HepG2 (cell line): ENCODE results near the gene BCAS3. TPM values are rescaled to one million over a fixed set of nuclear protein-coding genes. Genes with fewer than 3 reads are reported as not detected.
A peak's percentile ranks its signal among the peaks of the same experiment; 100 is the strongest.

Experiments used
- ATAC-seq: fragments of 200-7000 bp; cut with Tn5 transposase; 3 replicates; pipeline ENCODE4 v1.9.1; 2020; ENCODE audit warnings: mild to moderate bottlenecking, moderate library complexity
- BruUV-seq: library from RNA; stranded (reverse); fragments of 400-500 nt; replicated peaks from 2 replicates; lab custom pipeline; 2021; lab: Mats Ljungman, UMichigan
- CTCF ChIA-PET: fragments of 300-600 bp; formaldehyde crosslinking; extraction: SDS; loops from one replicate; lab custom pipeline; 2021; ENCODE audit warnings: low total read pairs, inconsistent platforms, low intra/inter-chr PET ratio; lab: Yijun Ruan, JAX
- POLR2A ChIA-PET: fragments of 350-600 bp; sonication (Branson Sonifier 250); formaldehyde crosslinking; loops from one replicate; lab custom pipeline; 2020; ENCODE audit warnings: antibody characterized with exemption, inconsistent platforms; lab: Yijun Ruan, JAX
- DNase-seq: peaks from one replicate; pipeline ENCODE4 v3.0.0-alpha.2; 2015; ENCODE audit warnings: low spot score
- FAIRE-seq: peaks from 3 replicates; lab custom pipeline; 2011; peaks lifted over from hg19 to GRCh38; lab: Jason Lieb, UNC
- H2AFZ ChIP-seq: one replicate; pipeline ENCODE4 v1.6.1; 2011; ENCODE audit warnings: low read length, inconsistent platforms
- H3K27ac ChIP-seq: fragments of 300-600 bp; 3 replicates; pipeline ENCODE4 v1.8.0; 2011; ENCODE audit warnings: mixed run types, mild to moderate bottlenecking, mixed read lengths, low read length, inconsistent platforms; ENCODE audit not compliant: insufficient read depth; ENCODE audit errors: extremely low read length
- H3K27me3 ChIP-seq, 2 experiments: fragments of 200-600 bp in 1 of 2; 2 replicates in 1 of 2; 3 replicates in 1 of 2; pipeline versions ENCODE4 v1.6.0 to v1.8.0; 2011; ENCODE audit warnings: low read length in 2 of 2, mild to moderate bottlenecking in 2 of 2, moderate library complexity in 2 of 2, inconsistent platforms in 1 of 2; ENCODE audit not compliant: insufficient read depth in 2 of 2, control insufficient read depth in 1 of 2
- H3K36me3 ChIP-seq, 2 experiments: fragments of 200-600 bp in 1 of 2; replicated peaks in 1 of 2; 2 replicates in 1 of 2; 3 replicates in 1 of 2; pipeline versions ENCODE4 v1.5.1 to v1.8.0; 2011; ENCODE audit warnings: low read length in 2 of 2, inconsistent platforms in 1 of 2; ENCODE audit not compliant: insufficient read depth in 2 of 2, control insufficient read depth in 1 of 2
- H3K4me1 ChIP-seq: 2 replicates; pipeline ENCODE4 v1.5.1; 2012; ENCODE audit warnings: low read length, inconsistent platforms; ENCODE audit not compliant: insufficient read depth
- H3K4me2 ChIP-seq: 2 replicates; pipeline ENCODE4 v1.6.0; 2011; ENCODE audit warnings: low read depth, low read length, inconsistent platforms
- H3K4me3 ChIP-seq, 3 experiments: fragments of 200-600 bp in 1 of 3; sonication (generic), shearing (Covaris generic) in 1 of 3; replicated peaks in 1 of 3; 2 replicates each; pipeline ENCODE4 v1.5.1; 2011 to 2016; ENCODE audit warnings: low read length in 3 of 3, inconsistent platforms in 2 of 3, low read depth in 2 of 3, mild to moderate bottlenecking in 2 of 3, control low read depth in 1 of 3, mixed read lengths in 1 of 3; ENCODE audit not compliant: insufficient read depth in 1 of 3
- H3K79me2 ChIP-seq: one replicate; pipeline ENCODE4 v1.6.1; 2011; ENCODE audit warnings: low read length, inconsistent platforms; ENCODE audit not compliant: insufficient read depth
- H3K9ac ChIP-seq: 2 replicates; pipeline ENCODE4 v1.6.0; 2011; ENCODE audit warnings: mild to moderate bottlenecking, low read depth, low read length, inconsistent platforms; ENCODE audit not compliant: insufficient read depth
- H3K9me3 ChIP-seq: 2 replicates; pipeline ENCODE4 v1.5.1; 2012; ENCODE audit warnings: mild to moderate bottlenecking, low read length
- H4K20me1 ChIP-seq: 2 replicates; pipeline ENCODE4 v1.6.0; 2011; ENCODE audit warnings: inconsistent platforms, mild to moderate bottlenecking, low read length, moderate library complexity; ENCODE audit not compliant: insufficient read depth
- CEBPB ChIP-seq: IDR thresholded peaks from 2 replicates; pipeline ENCODE4 v1.6.1; 2011; ENCODE audit warnings: low read depth, low read length, improper control_type of control experiment, borderline replicate concordance
- CEBPG ChIP-seq: IDR thresholded peaks from 2 replicates; pipeline ENCODE4 v1.6.1; 2016
- MEIS2 ChIP-seq: sonication (generic); formaldehyde crosslinking; IDR thresholded peaks from 2 replicates; pipeline ENCODE4 v1.9.0; 2021; ENCODE audit warnings: mild to moderate bottlenecking, missing genetic modification reagents
- MIXL1 ChIP-seq: IDR thresholded peaks from 2 replicates; pipeline ENCODE4 v1.6.1; 2016
- SALL1 ChIP-seq: sonication (generic); formaldehyde crosslinking; IDR thresholded peaks from 2 replicates; pipeline ENCODE4 v1.8.0; 2022; ENCODE audit warnings: mild to moderate bottlenecking, missing genetic modification reagents
- TEAD3 ChIP-seq: optimal IDR thresholded peaks from 2 replicates; pipeline ENCODE3; 2016; ENCODE audit warnings: borderline replicate concordance
- ZBTB44 ChIP-seq: sonication (generic); formaldehyde crosslinking; IDR thresholded peaks from 2 replicates; pipeline ENCODE4 v1.4.0; 2020; ENCODE audit warnings: missing genetic modification reagents
- ZNF512 ChIP-seq: sonication (generic); formaldehyde crosslinking; IDR thresholded peaks from 2 replicates; pipeline ENCODE4 v1.4.0; 2020; ENCODE audit warnings: mild to moderate bottlenecking, missing genetic modification reagents
- ZNF550 ChIP-seq: sonication (generic); formaldehyde crosslinking; IDR thresholded peaks from 2 replicates; pipeline ENCODE4 v1.4.0; 2020; ENCODE audit warnings: mild to moderate bottlenecking, missing genetic modification reagents, borderline replicate concordance
- ZNF564 ChIP-seq: sonication (generic); formaldehyde crosslinking; IDR thresholded peaks from 2 replicates; pipeline ENCODE4 v1.8.1; 2023; ENCODE audit warnings: mild to moderate bottlenecking, missing genetic modification reagents
- ZNF770 ChIP-seq: sonication (generic); formaldehyde crosslinking; IDR thresholded peaks from 2 replicates; pipeline ENCODE4 v1.5.0; 2020; ENCODE audit warnings: mild to moderate bottlenecking, missing genetic modification reagents
- ZNF800 ChIP-seq: sonication (generic); formaldehyde crosslinking; IDR thresholded peaks from 2 replicates; pipeline ENCODE4 v1.4.0; 2020; ENCODE audit warnings: missing genetic modification reagents
- WGBS: methylation state at CpG from one replicate; pipeline ENCODE4 v1.1.6; 2017; ENCODE audit warnings: low lambda C conversion rate; 5-methylcytosine and 5-hydroxymethylcytosine counted together
- in situ Hi-C: cut with HindIII; loops from 2 replicates; pipeline ENCODE4 v1.10.0; 2017; ENCODE audit warnings: low pct_unique_long_range_greater_than_20kb; ENCODE audit not compliant: extremely low pct_ligation_motif_present
- intact Hi-C: fragments of 100-400 bp; cut with micrococcal nuclease; formaldehyde crosslinking; loops from one replicate; pipeline ENCODE4 v1.10.0; 2022; ENCODE audit not compliant: unreplicated experiment
- polyA plus RNA-seq, 8 experiments: library from polyadenylated mRNA; depleted of rRNA in 3 of 8; stranded (reverse) in 7 of 8; unstranded in 1 of 8; fragments of >200 nt; fragmentation: Illumina TruSeq in 4 of 8; extraction: Trizol in 4 of 8; gene quantifications; 2 replicates each; pipeline versions ENCODE4 v1.2.1 to v1.2.3, GENCODE V29; 2011 to 2016; ENCODE audit warnings: low read depth in 4 of 8, missing spikeins in 1 of 8, mixed read lengths in 1 of 8; ENCODE audit not compliant: insufficient read depth in 1 of 8
- total RNA-seq, 5 experiments: library from RNA; depleted of rRNA; stranded (reverse); fragments of >200 nt; fragmentation: Illumina TruSeq; extraction: Trizol; gene quantifications; 2 replicates each; pipeline ENCODE4 v1.2.3, GENCODE V29; 2016; ENCODE audit warnings: low read depth in 1 of 5

Gene BCAS3
- total and polyA plus RNA-seq, 2 of the 13 experiments (the other 11 are each of a cell fraction or from before 2014, with no cell fraction given): 10.7 to 11.2 TPM

- ChIA-PET CTCF (no interaction called here), POLR2A (no interaction called here)
- H3K9ac ChIP-seq: no peak overlapping the region
- H2AFZ ChIP-seq: no peak overlapping the region
- in situ Hi-C loops (no loop called here), intact Hi-C loops (no loop called here)
- no peaks in the 10 kb centered on the region for H3K9me3 ChIP-seq
- ATAC-seq (no peak), FAIRE-seq (no peak), DNase-seq (no peak)
- H3K4me1 ChIP-seq: peaks cover 54% of the 10 kb centered on the region
- no peak overlapping the region for H3K27ac ChIP-seq
- TF ChIP-seq ZNF550 (CRISPR knock-in tag) (0 out of 2 replicates have a peak, but pooled peaks have one; percentile 55), CEBPB (peak; percentile 13; the same call in 1 of the 2 replicates), ZNF800 (CRISPR knock-in tag) (no peak), ZBTB44 (CRISPR knock-in tag) (no peak), MEIS2 (CRISPR knock-in tag) (no peak), SALL1 (CRISPR knock-in tag) (no peak), ZNF564 (CRISPR knock-in tag) (no peak), CEBPG (CRISPR knock-in tag) (no peak), TEAD3 (peak; percentile 7), ZNF770 (CRISPR knock-in tag) (peak; percentile 93), ZNF512 (CRISPR knock-in tag) (no peak), MIXL1 (no peak)
- H3K36me3 ChIP-seq: no peaks in the 10 kb centered on the region
- no peaks in the 10 kb centered on the region for H4K20me1 ChIP-seq
- H3K4me2 ChIP-seq: no peak overlapping the region
- BruUV-seq: no TSS peak
- 89% methylated on average over 11 of the region's 11 CpGs for WGBS
- H3K27me3 ChIP-seq: no peaks in the 10 kb centered on the region
- no peaks in the 10 kb centered on the region for H3K79me2 ChIP-seq
- no peak overlapping the region for H3K4me3 ChIP-seq
These were observed 652.8 kb downstream of the BCAS3 start for GRCh38 chr17:61330174-61331150.
